Endothelial cell of umbilical vein (primary cell): ENCODE measurements around the gene NAGS. TPM values are rescaled to one million over a fixed set of nuclear protein-coding genes. Genes with fewer than 3 reads are reported as not detected.

Experiments used
- Bru-seq: library from RNA; stranded (reverse); fragments of 400-500 nt; gene quantifications from one replicate; lab custom pipeline; 2021; lab: Mats Ljungman, UMichigan
- BruChase-seq, 2 experiments: library from RNA; stranded (reverse); fragments of 400-500 nt; gene quantifications; one replicate each; lab custom pipeline; 2021; lab: Mats Ljungman, UMichigan
- BruUV-seq: library from RNA; stranded (reverse); fragments of 400-500 nt; replicated peaks from 2 replicates; lab custom pipeline; 2021; lab: Mats Ljungman, UMichigan
- CTCF ChIA-PET: fragments of 300-600, 350-600 bp; sonication (Branson Sonifier 250); formaldehyde crosslinking; loops from one replicate; lab custom pipeline; 2021; ENCODE audit warnings: antibody characterized with exemption, inconsistent platforms; lab: Charles Lee
- POLR2A ChIA-PET: fragments of 300-600, 350-600 bp; sonication (Branson Sonifier 250); formaldehyde crosslinking; loops from one replicate; lab custom pipeline; 2021; ENCODE audit warnings: antibody characterized with exemption, inconsistent platforms; lab: Charles Lee
- DNase-seq: peaks from one replicate; pipeline ENCODE4 v3.0.0-alpha.2; 2011; ENCODE audit warnings: low read depth, low spot score
- FAIRE-seq: peaks from 2 replicates; lab custom pipeline; 2011; peaks lifted over from hg19 to GRCh38; lab: Jason Lieb, UNC
- H2AFZ ChIP-seq: 2 replicates; pipeline ENCODE4 v1.6.0; 2012; ENCODE audit warnings: low read depth, low read length, control low read depth, inconsistent platforms
- H3K27ac ChIP-seq: 2 replicates; pipeline ENCODE4 v1.5.1; 2011; ENCODE audit warnings: low read depth, mild to moderate bottlenecking, control low read depth, low read length, moderate library complexity; ENCODE audit not compliant: insufficient read depth
- H3K27me3 ChIP-seq, 2 experiments: 2 replicates each; pipeline versions ENCODE4 v1.6.0 to v1.6.1; 2011; ENCODE audit warnings: low read length in 2 of 2, mixed read lengths in 1 of 2; ENCODE audit not compliant: control insufficient read depth in 2 of 2, insufficient read depth in 2 of 2
- H3K36me3 ChIP-seq, 2 experiments: 2 replicates in 1 of 2; 3 replicates in 1 of 2; pipeline ENCODE4 v1.5.1; 2011; ENCODE audit warnings: low read length in 2 of 2, mild to moderate bottlenecking in 1 of 2, moderate library complexity in 1 of 2; ENCODE audit not compliant: control insufficient read depth in 2 of 2, insufficient read depth in 2 of 2; ENCODE audit errors: extremely low read depth in 1 of 2
- H3K4me1 ChIP-seq: 3 replicates; pipeline ENCODE4 v1.5.1; 2011; ENCODE audit warnings: mild to moderate bottlenecking, low read length; ENCODE audit not compliant: control insufficient read depth, insufficient read depth; ENCODE audit errors: extremely low read depth
- H3K4me2 ChIP-seq: 2 replicates; pipeline ENCODE4 v1.6.1; 2011; ENCODE audit warnings: low read length, control low read depth, mixed read lengths; ENCODE audit not compliant: insufficient read depth
- H3K4me3 ChIP-seq, 3 experiments: fragments of 200-600 bp in 1 of 3; sonication (generic), shearing (Covaris generic) in 1 of 3; replicated peaks in 1 of 3; 2 replicates each; pipeline ENCODE4 v1.5.1; 2011 to 2016; ENCODE audit warnings: control low read depth in 3 of 3, low read length in 3 of 3, mild to moderate bottlenecking in 2 of 3, inconsistent platforms in 1 of 3, low read depth in 1 of 3, moderate library complexity in 1 of 3; ENCODE audit not compliant: insufficient read depth in 1 of 3
- H3K79me2 ChIP-seq: 2 replicates; pipeline ENCODE4 v1.6.0; 2012; ENCODE audit warnings: low read length, inconsistent platforms; ENCODE audit not compliant: control insufficient read depth, insufficient read depth
- H3K9ac ChIP-seq: replicated peaks from 2 replicates; pipeline ENCODE3; 2011; ENCODE audit warnings: low read length, control low read depth; ENCODE audit not compliant: insufficient read depth; ENCODE audit errors: extremely low read depth
- H3K9me1 ChIP-seq: replicated peaks from 3 replicates; pipeline ENCODE4 v1.6.0; 2011; ENCODE audit warnings: mild to moderate bottlenecking, low read length; ENCODE audit not compliant: control insufficient read depth, insufficient read depth; ENCODE audit errors: extremely low read depth
- H3K9me3 ChIP-seq: replicated peaks from 2 replicates; pipeline ENCODE4 v1.5.1; 2012; ENCODE audit warnings: low read length, inconsistent platforms; ENCODE audit not compliant: control insufficient read depth, insufficient read depth
- H4K20me1 ChIP-seq: replicated peaks from 2 replicates; pipeline ENCODE3; 2011; ENCODE audit warnings: mild to moderate bottlenecking, low read length; ENCODE audit not compliant: control insufficient read depth, insufficient read depth; ENCODE audit errors: extremely low read depth
- CTCF ChIP-seq, 2 donors: IDR thresholded peaks; 1 replicate in 1 of 2; 2 replicates in 1 of 2; pipeline ENCODE4 v1.5.1; 2011; ENCODE audit warnings: low read length in 2 of 2, mild to moderate bottlenecking in 2 of 2, moderate library complexity in 2 of 2, control low read depth in 1 of 2, inconsistent platforms in 1 of 2, low read depth in 1 of 2; ENCODE audit not compliant: insufficient read depth in 1 of 2; ENCODE audit errors: extremely low read depth in 1 of 2
- EZH2 ChIP-seq: IDR thresholded peaks from 2 replicates; pipeline ENCODE4 v1.6.1; 2012; ENCODE audit warnings: borderline replicate concordance, low read depth, mild to moderate bottlenecking, moderate library complexity, low read length, inconsistent platforms; ENCODE audit not compliant: severe bottlenecking
- FOS ChIP-seq: IDR thresholded peaks from 2 replicates; pipeline ENCODE4 v1.6.1; 2011; ENCODE audit warnings: mild to moderate bottlenecking, low read length, moderate library complexity, borderline replicate concordance; ENCODE audit not compliant: insufficient read depth
- GATA2 ChIP-seq: IDR thresholded peaks from 2 replicates; pipeline ENCODE4 v1.7.0; 2011; ENCODE audit warnings: low read depth, mild to moderate bottlenecking, moderate library complexity, mixed read lengths, low read length; ENCODE audit not compliant: insufficient read length, insufficient read depth
- JUN ChIP-seq: IDR thresholded peaks from 2 replicates; pipeline ENCODE4 v1.6.1; 2011; ENCODE audit warnings: borderline replicate concordance, low read depth; ENCODE audit not compliant: insufficient read length, insufficient read depth
- MAX ChIP-seq: IDR thresholded peaks from 2 replicates; pipeline ENCODE4 v1.6.1; 2011; ENCODE audit not compliant: insufficient read depth, insufficient read length
- MYC ChIP-seq: IDR thresholded peaks from one replicate; pipeline ENCODE4 v1.6.1; 2011; ENCODE audit warnings: mild to moderate bottlenecking, low read depth, low read length
- POLR2A ChIP-seq: IDR thresholded peaks from 2 replicates; pipeline ENCODE4 v1.6.1; 2012; ENCODE audit warnings: low read depth, mild to moderate bottlenecking, control low read depth, low read length
- POLR2AphosphoS5 ChIP-seq: IDR thresholded peaks from 2 replicates; pipeline ENCODE4 v1.6.1; 2012; ENCODE audit warnings: low read depth, mild to moderate bottlenecking, control low read depth, low read length, moderate library complexity; ENCODE audit not compliant: insufficient read depth
- dilution Hi-C: fragments of 300-500 bp; cut with MboI; formaldehyde crosslinking; loops from one replicate; pipeline ENCODE4 v1.15.0; 2019; ENCODE audit warnings: low sequenced_read_pairs; ENCODE audit not compliant: extremely low pct_ligation_motif_present
- intact Hi-C: fragments of 100-400 bp; cut with micrococcal nuclease; formaldehyde crosslinking; loops from one replicate; pipeline ENCODE4 v1.10.0; 2022
- long read RNA-seq: library from polyadenylated mRNA; stranded (forward); transcript quantifications from one replicate; pipeline ENCODE4 v2.0.0, GENCODE V29; 2021
- polyA minus RNA-seq, 3 experiments: library from RNA; depleted of rRNA, polyadenylated mRNA; stranded (reverse); fragments of >200 nt; gene quantifications; 1 replicate in 1 of 3; 2 replicates in 2 of 3; pipeline ENCODE4 v1.2.3, GENCODE V29; 2011
- polyA plus RNA-seq, 4 experiments: library from polyadenylated mRNA; depleted of rRNA in 3 of 4; stranded (reverse) in 3 of 4; unstranded in 1 of 4; fragments of >200 nt; gene quantifications; 2 replicates each; pipeline versions ENCODE4 v1.2.1 to v1.2.3, GENCODE V29; 2011 to 2012; ENCODE audit warnings: missing spikeins in 1 of 4
- total RNA-seq: library from RNA; stranded (reverse); gene quantifications from 2 replicates; pipeline ENCODE4 v1.2.3, GENCODE V29; 2021

Gene NAGS
- total RNA-seq = 5.8 and 6.1 TPM in 2 replicates
- polyA plus RNA-seq = 3.3 and 3.7 TPM in 2 replicates
- polyA plus RNA-seq (2011; cell fraction: cytosol; rRNA removed) = 2.1 and 2.4 TPM in 2 replicates
- 1.8 and 1.9 TPM in 2 replicates for polyA plus RNA-seq (2011; cell fraction: nucleus; rRNA removed)
- polyA plus RNA-seq (2012) = 1.3 and 1.7 TPM in 2 replicates
- polyA minus RNA-seq = 1.3 and 1.8 TPM in 2 replicates
- 0.92 TPM for polyA minus RNA-seq (2011; cell fraction: cytosol; rRNA and poly(A)+ RNA removed)
- 0.96 and 1.9 TPM in 2 replicates for polyA minus RNA-seq (2011; cell fraction: nucleus; rRNA and poly(A)+ RNA removed)
- percentile 45 among the genes with signal in this experiment for Bru-seq, nascent RNA
- BruChase-seq, experiment 1, labeled RNA remaining after a 6-hour chase = percentile 41 among the genes with signal in this experiment
- percentile 49 among the genes with signal in this experiment for BruChase-seq, experiment 2, labeled RNA remaining after a 2-hour chase
- long read RNA-seq, transcript NAGS-201 (7 exons, 2,182 nt) = major isoform, 11 of 16 reads
- long read RNA-seq, partial matches to known transcripts = 3 of 16 reads
- long read RNA-seq, other reads (novel, unspliced or antisense) = 2 of 16 reads

- peak within 1 kb of the TSS; percentile 51 to 63 (median 56) for H3K4me3 ChIP-seq
- H3K79me2 ChIP-seq = peaks cover 9% of the 10 kb centered on the region
- POLR2A ChIA-PET = interaction anchor here (0.7 kb wide), 1 partner anchor 226 kb away, joined by 8 read pairs; no protein-coding TSS in a partner anchor
- dilution Hi-C loops (no loop called here), intact Hi-C loops (loop anchor here (10.0 kb wide), 1 partner anchor 111 kb away; no protein-coding TSS in a partner anchor)
- H3K4me1 ChIP-seq = peaks cover 38% of the 10 kb centered on the region
- H3K36me3 ChIP-seq = no peaks in the 10 kb centered on the region
- TF ChIP-seq FOS (no peak), POLR2AphosphoS5 (no peak), EZH2 (no peak), JUN (no peak), CTCF (IDR thresholded peaks at IDR 0.05; ENCODE audit: extremely low read depth in 1 of 2, insufficient read depth in 1 of 2, low read depth in 1 of 2, low read length in 2 of 2) (no peak), GATA2 (no peak), POLR2A (no peak), MAX (no peak), MYC (no peak)
- DNase-seq = no peak
- H3K9me1 ChIP-seq = no peaks in the 10 kb centered on the region
- H4K20me1 ChIP-seq = no peaks in the 10 kb centered on the region
- peak within 1 kb of the TSS; percentile 44 for H3K27ac ChIP-seq
- H3K4me2 ChIP-seq = peak within 1 kb of the TSS; percentile 81
- CTCF ChIA-PET = interaction anchor here (1.4 to 6.0 kb wide), 5 partner anchors 10 to 111 kb away, joined by 4 to 27 read pairs (median 15); partner anchors contain the start of gene TMEM101
- H3K9ac ChIP-seq = peak within 1 kb of the TSS; percentile 55
- peak; percentile 46 for FAIRE-seq
- no peaks in the 10 kb centered on the region for H3K27me3 ChIP-seq
- peak within 1 kb of the TSS; percentile 64 for H2AFZ ChIP-seq
- no peaks in the 10 kb centered on the region for H3K9me3 ChIP-seq
- no TSS peak for BruUV-seq
Observed at GRCh38 chr17:44004077-44004760, at the start of gene NAGS. Gene NAGS, plus strand, starts transcription at chr17:44004622. Its CDS starts 42 bp downstream, at chr17:44004664.
